SU-DHL-6 (cell line): ENCODE measurements around the gene ITGB5.

Experiments
- EZH2phosphoT487 ChIP-seq: fragments of 200-600 bp; sonication (generic), shearing (Covaris generic); conservative IDR thresholded peaks from 2 replicates; pipeline ENCODE4 v1.6.1; 2018; ENCODE audit warnings: mild to moderate bottlenecking, antibody characterized with exemption, low read length, moderate library complexity, mixed read lengths
- TF ChIP-seq, protein P1 (sequence below): fragments of 200-600 bp; sonication (generic); IDR thresholded peaks from one replicate; pipeline ENCODE4 v1.5.1; 2017; ENCODE audit warnings: antibody characterized with exemption, mild to moderate bottlenecking, low read length, moderate library complexity; ENCODE audit not compliant: insufficient read depth, poor library complexity, severe bottlenecking

DNA sequence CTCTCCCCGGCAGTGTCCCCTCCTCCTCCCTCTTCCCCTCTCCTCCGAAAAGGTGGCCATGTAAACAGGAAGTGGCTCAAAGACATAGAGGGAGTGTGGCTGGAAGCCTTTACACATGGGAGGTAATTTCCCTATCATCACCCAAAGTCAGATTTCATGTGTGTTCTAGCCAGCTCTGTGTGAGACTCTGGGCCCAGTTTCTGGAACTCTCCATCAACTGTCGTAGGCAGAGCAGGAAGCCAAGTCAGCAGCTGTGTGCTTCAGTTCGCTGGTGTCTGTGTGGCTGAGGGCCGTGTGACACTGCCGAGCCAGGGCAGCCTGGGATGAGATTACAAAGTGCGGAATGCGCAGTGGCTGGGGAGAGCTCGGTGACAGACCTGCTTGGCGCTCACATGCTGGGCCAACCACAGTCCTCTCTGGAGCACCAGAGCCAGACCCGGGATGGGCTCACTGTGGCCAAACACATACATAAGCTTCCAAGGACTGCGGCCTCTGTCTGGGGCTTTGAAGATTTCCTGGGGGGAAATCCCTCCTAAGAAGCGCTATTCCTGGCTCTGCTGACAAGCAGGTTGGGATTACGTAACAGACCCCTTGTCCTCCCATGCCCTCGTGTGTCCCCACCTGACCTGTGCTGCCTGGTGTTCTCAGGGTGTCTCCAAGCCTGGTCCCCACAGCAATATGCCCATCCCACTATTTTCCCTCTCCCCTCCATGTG is 106.2 kb downstream of the ITGB5 start:
- TF ChIP-seq, protein P1, sequence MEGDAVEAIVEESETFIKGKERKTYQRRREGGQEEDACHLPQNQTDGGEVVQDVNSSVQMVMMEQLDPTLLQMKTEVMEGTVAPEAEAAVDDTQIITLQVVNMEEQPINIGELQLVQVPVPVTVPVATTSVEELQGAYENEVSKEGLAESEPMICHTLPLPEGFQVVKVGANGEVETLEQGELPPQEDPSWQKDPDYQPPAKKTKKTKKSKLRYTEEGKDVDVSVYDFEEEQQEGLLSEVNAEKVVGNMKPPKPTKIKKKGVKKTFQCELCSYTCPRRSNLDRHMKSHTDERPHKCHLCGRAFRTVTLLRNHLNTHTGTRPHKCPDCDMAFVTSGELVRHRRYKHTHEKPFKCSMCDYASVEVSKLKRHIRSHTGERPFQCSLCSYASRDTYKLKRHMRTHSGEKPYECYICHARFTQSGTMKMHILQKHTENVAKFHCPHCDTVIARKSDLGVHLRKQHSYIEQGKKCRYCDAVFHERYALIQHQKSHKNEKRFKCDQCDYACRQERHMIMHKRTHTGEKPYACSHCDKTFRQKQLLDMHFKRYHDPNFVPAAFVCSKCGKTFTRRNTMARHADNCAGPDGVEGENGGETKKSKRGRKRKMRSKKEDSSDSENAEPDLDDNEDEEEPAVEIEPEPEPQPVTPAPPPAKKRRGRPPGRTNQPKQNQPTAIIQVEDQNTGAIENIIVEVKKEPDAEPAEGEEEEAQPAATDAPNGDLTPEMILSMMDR, result no peak
- no peak for TF ChIP-seq EZH2phosphoT487
